Stimulated activated CD8-positive, alpha-beta memory T cell treated with anti-CD3 and anti-CD28 coated beads, Interleukin-2, amount 100 ng/mL, for 1 hour (primary cell): ENCODE measurements around the gene CHDH.

Source experiments
- DNase-seq, 2 donors: peaks; one replicate each; pipeline ENCODE4 v3.0.0-alpha.2; 2020; ENCODE audit warnings: low read depth in 2 of 2

CHDH gene

DNA sequence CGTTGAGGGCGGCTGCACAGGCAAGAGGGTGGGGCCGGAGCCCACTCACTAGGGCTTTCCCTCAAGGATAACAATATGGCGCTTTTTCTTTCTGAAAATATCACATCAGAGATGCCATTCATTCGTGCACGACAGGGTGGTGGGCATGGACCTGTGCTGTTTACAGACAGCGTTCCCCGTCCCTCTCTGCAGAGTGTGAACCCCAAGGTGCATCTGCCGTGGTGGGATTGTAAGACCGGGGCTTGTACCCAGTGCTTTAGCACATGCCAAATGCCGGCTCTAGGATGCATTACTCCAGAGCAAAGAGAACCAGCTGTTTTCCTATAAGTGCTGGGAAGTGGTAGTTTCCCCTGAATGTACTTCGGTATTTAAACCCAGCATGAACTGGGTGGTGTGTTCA is 37.0 kb downstream of the CHDH start:
- no peak for DNase-seq

DNA sequence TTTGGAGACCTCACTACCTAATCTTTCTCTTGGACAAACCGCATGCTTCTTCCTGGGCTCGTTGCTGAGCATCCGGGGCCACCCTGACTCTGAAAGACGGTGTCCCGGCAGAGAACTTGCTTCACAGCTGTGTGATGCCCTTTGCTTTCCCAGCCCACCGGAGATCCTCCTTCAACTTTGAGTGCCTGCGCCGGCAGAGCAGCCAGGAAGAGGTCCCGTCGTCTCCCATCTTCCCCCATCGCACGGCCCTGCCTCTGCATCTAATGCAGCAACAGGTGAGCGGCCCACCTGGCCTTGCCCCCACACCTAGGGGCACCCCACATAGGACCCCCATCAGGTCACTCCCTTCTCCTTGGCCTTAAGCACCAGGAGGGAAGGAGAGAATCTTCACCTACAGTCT is 37.7 kb downstream of the CHDH start:
- DNase-seq = no peak

DNA sequence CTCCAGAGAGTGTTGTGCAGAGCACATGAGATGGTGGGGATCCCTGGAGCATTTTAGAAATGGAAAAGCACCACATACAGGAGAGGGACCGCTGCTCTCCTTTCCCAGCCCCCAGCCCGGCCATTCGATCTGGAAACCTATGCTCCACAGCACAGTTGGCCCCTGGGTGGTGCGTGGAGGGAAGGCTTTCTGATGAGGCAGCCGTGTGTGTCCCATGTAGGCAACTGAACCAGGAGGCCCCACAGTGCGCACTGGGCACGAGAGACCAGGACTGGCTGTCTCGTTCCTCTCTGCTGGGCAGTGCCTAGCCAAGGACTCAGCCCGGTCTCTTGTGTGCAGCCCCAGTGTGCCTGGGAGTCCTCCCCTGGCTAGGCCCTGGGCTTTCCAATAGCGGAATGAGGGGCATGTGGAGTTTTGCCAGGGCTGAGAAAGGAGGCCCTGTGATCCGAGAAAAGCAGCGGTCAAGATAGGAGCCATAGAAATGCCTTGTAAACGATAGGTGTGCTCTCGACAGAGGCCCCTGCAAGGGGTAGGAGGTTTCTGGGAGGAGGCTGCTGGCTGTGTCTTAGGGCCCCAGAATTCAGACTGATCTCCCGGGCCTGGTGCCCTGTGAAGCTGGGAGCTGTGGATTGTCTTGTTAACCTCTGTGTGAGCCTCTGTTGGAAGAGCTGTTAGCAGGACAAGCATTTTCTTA is 39.0 kb downstream of the CHDH start:
- DNase-seq = no peak

DNA sequence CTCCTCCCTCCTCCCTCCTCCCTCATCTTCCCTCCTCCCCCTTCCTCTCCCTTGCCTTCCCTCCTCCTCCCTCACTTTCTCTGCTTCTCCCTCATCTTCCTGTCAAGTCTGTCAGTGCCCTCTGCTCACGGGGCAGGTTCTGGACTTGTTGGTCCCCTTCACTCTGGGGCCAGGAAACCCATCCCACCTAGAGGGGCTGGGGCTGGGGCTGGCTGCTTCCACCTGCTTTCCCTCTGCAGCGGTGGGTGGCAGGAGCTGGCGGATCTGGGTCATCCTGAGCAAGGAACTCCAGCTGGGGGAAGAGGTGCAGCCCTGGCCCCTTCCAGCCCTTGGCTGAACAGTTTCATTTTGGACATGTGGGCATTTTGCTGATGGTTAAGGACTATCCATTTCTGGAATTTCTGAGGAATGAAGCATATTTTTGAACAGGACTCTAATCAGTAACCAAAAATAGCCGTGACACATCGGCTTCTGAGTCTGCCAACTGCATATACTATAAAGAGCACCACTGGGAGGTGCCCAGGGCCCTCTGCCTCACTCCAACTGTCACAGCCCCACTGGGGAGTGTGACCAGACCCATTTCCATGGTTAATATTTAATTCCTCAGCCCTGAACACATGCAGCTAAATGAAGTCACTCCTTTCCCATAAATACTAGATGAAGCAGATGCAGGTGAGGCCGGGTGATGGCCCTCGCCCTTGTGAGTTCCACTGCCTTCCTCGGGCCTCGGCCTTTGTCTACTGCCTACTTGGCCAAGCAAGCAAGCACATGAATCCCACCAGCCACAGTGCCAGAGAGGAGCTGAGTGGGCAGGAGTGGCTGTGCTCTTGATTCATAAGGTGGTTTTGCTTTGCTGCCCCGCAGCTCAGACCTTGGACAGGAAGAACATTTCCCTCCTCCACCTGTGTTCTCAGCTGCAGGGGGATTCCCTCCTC is 39.8 kb downstream of the CHDH start:
- no peak for DNase-seq

DNA sequence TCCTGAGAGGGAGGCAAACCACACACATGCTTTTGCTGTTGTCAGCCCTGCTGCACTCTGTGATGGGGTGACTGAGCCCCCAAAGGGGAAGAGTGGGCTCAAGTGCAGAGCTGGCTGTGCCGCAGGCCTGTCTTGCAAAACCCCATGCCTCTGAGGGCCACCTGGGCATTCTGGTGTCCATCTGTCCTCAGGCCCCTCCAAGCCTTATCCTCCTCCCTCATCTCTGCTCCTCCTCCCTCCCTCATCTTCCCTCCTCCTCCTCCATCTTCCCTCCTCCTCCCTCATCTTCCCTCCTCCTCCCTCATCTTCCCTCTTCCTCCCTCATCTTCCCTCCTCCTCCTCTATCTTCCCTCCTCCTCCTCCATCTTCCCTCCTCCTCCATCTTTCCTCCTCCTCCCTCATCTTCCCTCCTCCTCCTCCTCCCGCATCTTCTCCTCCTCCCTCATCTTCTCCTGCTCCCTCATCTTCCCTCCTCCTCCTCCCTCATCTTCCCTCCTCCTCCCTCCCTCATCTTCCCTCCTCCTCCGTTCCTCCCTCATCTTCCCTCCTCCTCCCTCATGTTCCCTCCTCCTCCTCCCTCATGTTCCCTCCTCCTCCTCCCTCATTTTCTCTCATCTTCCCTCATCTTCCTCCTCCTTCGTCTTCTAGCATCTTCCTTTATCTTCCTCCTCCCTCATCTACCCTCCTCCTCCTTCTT is 40.6 kb downstream of the CHDH start:
- no peak for DNase-seq

DNA sequence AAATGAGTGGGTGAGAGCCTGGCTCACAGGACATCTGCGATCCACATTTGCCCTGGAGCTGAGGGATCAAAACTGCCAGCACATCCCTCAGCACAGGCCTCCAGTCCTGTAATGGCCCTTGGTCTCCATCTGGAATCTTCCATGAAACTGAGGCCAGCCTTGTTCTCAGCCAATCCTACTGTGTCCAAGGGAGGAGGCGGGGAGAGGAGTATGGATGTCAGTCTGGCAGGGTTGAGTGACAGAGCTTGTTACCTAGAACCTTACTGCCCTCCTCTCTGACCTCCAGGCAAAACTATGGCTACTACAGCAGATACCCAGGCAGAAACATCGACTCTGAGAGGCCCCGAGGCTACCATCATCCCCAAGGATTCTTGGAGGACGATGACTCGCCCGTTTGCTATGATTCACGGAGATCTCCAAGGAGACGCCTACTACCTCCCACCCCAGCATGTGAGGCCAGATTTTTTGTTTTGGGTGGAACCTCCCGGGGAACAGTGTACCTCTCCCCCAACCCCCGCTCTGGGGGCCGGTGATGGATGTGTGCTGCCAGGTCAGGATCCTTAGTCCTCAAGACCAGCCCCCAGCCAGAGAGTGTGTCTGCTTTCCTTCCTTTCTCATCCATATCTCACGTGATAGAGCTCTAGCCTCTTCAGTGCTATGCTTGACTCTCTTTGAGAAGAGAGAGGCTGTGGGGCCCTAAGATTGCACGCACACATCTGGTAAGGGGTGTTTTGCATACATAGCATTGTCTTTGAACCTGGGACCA is 41.3 kb downstream of the CHDH start:
- DNase-seq = no peak

DNA sequence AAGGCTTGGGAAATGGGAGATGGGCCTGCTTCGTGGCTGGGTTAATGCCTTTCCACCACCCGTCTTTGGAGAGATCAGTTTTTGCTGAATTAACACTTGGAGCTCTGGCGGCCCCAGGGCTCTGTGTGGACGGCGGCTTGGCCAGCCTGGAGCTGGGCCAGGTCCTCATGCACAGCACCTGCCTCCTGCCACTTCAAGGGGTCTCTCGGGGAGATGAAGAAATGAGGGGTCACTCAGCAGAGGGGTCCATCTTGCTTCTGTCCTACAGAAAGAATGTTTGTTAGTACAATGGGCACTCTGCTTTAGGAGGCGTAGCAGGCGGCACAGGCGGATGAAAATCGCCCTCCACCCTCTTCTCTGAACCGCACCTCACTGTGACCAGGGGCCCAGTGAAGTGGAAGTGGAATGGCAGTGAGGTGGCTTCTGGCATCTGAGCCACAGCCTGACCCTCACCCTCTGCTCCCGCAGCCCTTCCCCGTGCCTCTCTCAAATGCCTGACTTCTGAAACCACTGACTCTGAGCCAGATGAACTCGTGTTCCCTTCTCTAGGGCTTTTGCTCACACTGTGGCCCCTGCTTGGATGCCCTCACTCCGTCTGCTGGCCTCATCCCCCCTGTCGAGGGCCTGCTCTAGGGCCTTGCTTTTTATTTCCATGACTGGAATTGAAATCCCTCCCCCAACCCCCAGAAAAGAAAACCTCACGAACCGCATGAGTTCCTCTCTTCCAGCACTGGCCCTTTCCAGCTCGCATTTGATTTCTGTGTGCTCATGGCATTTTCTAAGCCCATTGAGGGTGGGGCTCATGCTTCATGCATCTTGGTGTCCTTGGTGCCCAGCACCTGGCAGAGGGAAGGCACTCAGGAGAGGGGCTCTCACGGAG is 42.2 kb downstream of the CHDH start:
- DNase-seq = no peak

DNA sequence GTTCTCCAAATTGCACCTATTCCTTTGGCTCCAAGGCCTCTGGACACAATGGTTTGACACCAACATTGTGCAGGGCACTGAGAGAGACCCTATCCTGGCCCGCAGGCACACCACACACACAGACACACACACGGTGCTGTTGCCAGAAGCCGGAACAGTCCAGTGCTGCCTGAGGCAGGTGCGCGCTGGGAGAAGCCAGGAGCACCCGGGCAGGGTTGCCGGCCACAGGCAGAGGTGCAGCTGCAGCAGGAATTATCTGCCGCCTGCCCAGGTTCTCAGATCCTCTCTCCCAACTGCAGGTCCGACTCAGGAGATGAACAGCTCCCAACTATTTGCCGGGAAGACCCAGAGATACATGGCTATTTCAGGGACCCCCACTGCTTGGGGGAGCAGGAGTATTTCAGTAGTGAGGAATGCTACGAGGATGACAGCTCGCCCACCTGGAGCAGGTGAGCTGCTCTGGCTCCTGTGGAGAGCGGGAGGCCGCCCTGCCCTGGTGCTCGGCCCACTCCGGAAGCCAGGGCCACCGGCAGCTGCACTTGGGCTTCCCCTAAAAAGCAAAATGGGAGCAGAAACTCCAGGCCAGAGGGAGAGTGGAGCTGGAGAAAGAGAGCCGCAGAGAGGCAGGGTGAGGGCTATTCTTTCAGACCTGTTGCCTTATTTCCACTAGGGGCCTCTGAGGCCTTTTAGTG is 42.9 kb downstream of the CHDH start:
- DNase-seq = no peak

DNA sequence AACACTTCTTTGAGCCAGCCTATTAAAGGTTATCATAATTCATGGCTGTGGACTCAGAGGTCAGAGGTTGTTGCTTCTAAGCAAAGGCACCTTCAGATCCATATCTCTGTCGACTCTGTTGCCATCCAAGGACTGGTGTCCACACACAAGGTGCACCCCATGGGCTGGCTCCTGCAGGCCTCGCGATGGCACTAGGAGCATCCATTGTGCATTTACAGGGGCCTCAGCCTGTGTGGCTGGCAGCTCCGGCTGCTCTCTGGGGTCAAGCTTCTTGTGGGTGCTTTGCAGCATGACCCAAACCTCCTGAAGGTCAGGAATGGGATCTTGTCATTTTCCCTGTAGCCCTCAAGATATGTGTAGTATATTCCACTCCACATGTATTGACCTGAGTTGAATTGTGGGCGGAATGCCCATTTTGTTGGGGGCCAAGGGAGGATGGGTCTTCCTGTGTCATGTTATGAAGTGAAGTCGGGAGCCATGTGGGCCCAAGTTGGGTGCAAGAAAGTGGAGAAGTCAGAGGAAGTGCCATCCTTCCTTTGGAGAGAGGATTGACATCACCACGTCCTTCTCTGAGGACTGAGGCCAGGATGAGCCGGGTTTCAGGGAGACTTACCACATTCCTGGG is 43.9 kb downstream of the CHDH start:
- DNase-seq = no peak

DNA sequence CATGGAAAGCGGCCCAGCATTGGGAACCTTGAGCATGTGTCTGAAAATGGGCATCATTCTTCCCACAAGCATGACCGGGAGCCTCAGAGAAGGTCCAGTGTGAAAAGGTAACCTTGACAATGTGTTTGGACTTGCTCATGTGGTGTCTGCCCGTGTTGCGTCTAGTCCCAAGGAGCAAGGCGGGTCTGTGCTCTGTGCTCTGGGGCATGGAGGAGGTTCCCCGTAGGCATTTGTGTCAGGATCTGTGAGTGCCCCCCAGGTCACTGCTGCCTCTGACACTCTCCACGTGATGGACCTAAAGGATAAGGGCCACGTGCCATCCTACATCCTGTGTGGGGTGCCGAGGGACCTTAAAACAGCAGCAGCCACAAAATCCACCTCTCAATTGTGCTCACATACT is 44.9 kb downstream of the CHDH start:
- DNase-seq = no peak

DNA sequence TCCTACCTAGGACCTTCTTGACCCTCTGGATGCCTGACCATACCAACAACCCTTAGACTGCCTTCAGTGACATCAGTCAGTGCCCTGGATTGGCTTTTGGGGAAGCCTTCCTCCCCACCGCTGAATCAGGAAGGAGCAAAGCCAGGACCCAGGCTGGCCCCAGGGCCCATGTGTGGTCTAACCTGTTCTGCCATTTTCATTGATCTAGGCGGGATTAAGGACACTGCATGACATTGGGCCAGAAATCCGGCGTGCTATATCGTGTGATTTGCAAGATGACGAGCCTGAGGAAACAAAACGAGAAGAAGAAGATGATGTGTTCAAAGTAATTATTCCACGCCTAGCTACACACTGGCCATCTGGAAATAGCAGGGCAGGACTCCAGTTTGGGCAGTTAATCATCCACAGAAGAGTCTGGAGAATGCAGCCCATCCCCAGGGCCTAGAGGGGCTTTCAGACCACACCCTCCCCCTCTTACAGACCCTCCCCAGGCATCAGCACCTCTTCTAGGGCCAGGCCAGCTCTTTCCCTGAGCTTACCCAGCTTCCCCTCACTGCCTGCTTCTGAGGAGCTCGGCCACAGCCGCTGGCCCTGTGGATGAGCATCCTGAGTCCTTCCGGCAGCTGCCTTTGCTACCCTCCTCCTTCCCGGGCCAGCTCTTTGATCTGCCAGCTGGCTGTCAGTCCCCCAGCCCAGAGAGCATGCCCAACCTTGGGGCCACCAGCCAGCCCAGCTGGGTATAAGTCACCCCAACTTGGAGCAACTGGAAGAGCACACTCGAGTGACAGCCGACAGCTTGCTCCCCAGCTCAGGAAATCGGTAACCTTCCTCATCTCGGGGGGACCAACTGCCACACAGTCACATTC is 45.9 kb downstream of the CHDH start:
- DNase-seq = no peak

DNA sequence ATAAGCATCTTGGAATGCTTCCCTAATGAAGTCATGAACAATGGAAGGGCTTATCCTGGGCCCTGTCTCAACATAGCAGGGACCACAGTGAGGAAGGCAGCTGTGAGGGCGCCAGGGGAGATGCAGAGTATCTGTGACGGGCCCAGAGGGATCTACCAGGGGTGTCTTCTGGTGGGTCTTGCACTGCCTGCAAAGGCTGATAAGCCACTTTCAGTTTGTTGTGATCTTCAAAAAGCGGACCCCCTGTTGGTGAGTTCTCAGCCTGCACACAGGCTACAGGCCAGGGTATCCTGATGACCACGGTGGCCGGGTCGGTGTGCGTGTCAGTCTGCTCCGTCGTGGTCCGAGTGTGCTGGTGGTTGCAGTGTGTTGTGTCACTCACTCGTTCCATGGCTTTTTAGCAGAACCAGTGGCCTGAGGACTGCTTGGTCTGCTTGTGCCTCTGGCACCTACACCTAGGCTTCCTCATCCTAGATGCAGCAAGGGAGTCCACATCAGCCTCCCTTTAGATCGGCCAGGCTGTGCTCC is 46.8 kb downstream of the CHDH start:
- no peak for DNase-seq

DNA sequence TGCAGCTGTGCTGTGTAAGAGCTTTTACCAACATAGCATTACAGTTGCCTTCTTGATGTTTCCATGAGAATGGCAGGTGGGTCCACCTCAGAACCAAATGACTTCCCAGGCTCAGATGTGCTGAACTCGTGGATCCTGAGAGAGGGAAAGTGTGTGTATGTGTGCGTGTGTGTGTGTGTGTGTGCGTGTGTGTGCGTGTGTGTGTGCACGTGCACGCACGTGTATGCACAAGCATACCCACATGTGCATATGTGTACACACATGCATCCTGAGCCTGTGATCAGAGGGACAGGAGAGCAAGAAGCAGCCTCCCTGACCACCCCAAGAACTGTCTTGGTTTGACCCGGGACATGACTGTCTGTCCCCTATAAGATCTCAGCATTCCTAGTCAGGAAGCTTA is 48.1 kb downstream of the CHDH start:
- no peak for DNase-seq

DNA sequence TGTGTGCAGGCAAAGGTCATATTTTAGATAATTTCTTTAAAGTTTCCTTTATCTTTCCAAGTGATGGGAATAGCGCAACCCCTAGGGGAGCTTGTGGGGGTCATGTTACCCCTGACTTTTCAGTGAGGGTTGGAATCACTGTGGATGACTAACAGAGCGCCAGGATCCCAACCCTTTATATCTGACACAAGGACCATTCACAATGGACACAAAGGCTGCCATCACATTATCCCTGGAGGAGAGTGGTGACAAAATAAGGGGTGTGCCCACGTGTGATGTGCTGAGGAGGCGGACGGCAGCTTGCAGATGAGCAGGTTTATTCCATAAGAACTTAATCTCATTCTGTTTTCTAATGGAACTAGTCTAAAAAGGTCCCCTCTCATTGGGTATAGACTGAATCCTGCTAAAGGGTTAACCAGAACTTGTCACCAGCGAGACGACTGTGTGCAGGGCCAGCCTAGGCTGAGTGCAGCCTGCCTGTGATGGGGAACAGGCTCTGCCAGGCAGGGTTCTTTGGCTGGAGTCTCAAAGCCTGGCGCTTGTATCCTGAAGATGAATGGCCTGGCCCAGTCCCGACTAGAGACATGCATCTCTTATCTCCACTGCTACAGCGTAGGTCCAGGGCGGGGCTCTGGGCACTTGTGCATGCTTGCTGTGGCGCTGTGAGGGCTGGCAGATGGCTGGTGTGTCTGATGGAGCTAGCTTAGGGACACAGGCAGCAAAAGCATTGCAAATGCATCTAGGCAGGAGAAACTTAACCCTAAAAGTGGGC is 50.2 kb downstream of the CHDH start:
- DNase-seq = no peak

DNA sequence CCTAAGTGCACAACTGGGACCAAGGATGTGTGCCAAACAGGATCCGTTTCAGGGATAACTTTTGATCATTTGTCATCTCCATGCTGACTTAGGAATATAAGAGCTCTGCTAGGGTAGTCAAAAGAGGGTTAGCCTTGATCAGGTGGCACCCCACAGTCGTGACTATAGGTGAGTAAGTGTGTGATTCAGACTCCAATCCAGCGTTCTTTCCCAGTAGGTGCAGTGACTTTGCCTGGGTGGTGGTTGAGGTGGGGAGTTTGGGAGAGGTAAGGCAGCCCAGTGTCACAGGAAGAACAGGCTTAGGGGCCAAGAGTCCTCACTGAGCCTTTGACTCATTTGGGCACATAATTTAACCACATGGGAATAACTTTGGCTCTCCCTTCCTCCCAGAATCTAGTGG is 51.0 kb downstream of the CHDH start:
- DNase-seq = no peak

DNA sequence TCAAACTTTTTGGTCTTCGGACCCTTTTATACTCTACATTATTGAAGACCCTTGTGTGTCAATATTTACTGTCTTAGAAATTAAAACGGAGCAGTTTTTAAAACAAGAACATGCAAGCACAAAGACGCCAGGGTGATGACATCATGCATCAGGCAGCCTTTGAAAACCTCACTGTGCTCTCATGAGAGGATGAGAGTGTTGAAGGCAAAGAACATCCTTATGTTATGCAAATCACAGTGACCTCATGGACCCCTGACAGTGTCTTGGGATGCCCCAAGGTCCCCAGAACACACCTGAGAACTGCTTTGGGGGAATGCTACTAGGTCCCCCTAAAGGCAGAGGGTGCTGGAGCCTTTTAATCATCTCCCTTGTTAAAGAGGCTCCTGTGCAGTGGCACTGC is 51.6 kb downstream of the CHDH start:
- no peak for DNase-seq

DNA sequence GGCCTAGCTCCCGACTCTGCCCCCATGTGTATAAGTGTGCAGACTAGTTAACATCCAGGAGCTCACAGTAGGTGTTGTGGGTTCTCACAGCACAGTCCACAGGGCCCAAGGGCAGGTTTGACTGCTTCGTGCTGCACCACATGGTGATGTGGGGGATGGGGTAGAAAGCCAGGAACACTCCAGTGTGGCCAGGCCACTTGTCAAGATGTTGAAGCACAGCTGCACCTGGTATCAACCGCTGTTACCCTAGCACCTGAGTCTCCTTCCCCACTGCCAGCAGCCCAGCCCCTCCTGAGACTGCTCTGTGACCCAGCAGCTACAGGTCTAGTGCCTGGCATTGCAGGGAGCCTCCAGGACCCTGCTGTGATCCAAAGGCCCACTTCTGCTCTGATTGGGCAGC is 53.4 kb downstream of the CHDH start:
- DNase-seq = no peak

DNA sequence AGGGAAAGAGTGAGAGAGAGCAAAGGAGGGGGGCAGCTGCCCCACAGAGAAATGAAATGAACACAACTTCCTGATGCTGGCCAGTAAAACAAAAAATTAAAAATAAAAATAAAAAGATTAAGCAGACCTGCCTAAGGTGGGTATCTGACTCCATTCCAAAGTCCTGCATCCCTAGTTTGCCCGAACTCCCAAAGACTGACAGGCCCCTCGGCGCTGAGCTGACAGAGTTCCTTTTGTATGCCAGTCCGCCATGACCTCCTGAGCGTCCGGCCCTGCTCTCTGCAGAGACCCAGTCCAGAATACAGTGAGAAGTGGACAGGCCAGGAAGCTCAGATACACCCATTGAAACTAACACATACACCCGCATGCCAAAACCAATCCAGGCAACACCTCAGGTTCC is 54.9 kb downstream of the CHDH start:
- no peak for DNase-seq
